HCT116 (cell line): ENCODE data around the gene DDX47. TPM values are rescaled to one million over a fixed set of nuclear protein-coding genes. Genes with fewer than 3 reads are reported as not detected.

Source experiments
- ATAC-seq: fragments of 200-7000 bp; cut with Tn5 transposase; 2 replicates; pipeline ENCODE4 v1.9.1; 2020; ENCODE audit warnings: mild to moderate bottlenecking, moderate library complexity
- BruUV-seq: library from RNA; stranded (reverse); fragments of 400-500 nt; replicated peaks from 2 replicates; lab custom pipeline; 2021; lab: Mats Ljungman, UMichigan
- CTCF ChIA-PET: fragments of 300-600 bp; sonication (Branson Sonifier 250); formaldehyde crosslinking; loops from one replicate; lab custom pipeline; 2021; ENCODE audit warnings: antibody characterized with exemption; lab: Charles Lee
- POLR2A ChIA-PET: fragments of 300-600, 350-600 bp; sonication (Branson Sonifier 250); formaldehyde crosslinking; loops from one replicate; lab custom pipeline; 2021; ENCODE audit warnings: antibody characterized with exemption; lab: Charles Lee
- RAD21 ChIA-PET, 2 experiments: fragments of 300-600 bp; sonication (Branson Sonifier 250); formaldehyde crosslinking; loops; one replicate each; lab custom pipeline; 2023; ENCODE audit warnings: low total read pairs in 2 of 2; ENCODE audit not compliant: uncharacterized antibody in 2 of 2, unreplicated experiment in 2 of 2, low non-redundant PET in 1 of 2; lab: Charles Lee
- DNase-seq: peaks from one replicate; pipeline ENCODE4 v3.0.0-alpha.2; 2010; ENCODE audit warnings: low read depth, low spot score
- H2AFZ ChIP-seq: fragments of 200-600 bp; shearing (Covaris generic), sonication (generic); 2 replicates; pipeline ENCODE4 v1.6.1; 2017; ENCODE audit warnings: low read depth, mixed run types, mixed read lengths, antibody characterized with exemption, low read length; ENCODE audit not compliant: poor library complexity, severe bottlenecking
- H3K27ac ChIP-seq: 2 replicates; pipeline ENCODE4 v1.5.1; 2012; ENCODE audit warnings: low read depth, low read length
- H3K27me3 ChIP-seq: fragments of 200-600 bp; sonication (generic); 2 replicates; pipeline ENCODE4 v1.6.1; 2016; ENCODE audit warnings: mixed run types, low read length, mixed read lengths; ENCODE audit not compliant: insufficient read depth
- H3K36me3 ChIP-seq, 2 experiments: fragments of 200-500 bp in 1 of 2; fragments of 200-600 bp in 1 of 2; sonication (Bioruptor generic) in 1 of 2; sonication (generic) in 1 of 2; 2 replicates each; pipeline versions ENCODE4 v1.5.1 to v1.6.1; 2014 to 2016; ENCODE audit warnings: low read length in 2 of 2, inconsistent platforms in 1 of 2, mixed read lengths in 1 of 2, mixed run types in 1 of 2; ENCODE audit not compliant: insufficient read depth in 2 of 2, control insufficient read depth in 1 of 2
- H3K4me1 ChIP-seq, 2 experiments: fragments of 200-600 bp in 1 of 2; sonication (generic) in 1 of 2; 2 replicates each; pipeline versions ENCODE4 v1.5.1 to v1.6.1; 2012 to 2017; ENCODE audit warnings: low read length in 2 of 2, inconsistent platforms in 1 of 2, mild to moderate bottlenecking in 1 of 2, mixed read lengths in 1 of 2, mixed run types in 1 of 2, moderate library complexity in 1 of 2; ENCODE audit not compliant: insufficient read depth in 2 of 2, control insufficient read depth in 1 of 2
- H3K4me2 ChIP-seq: fragments of 200-600 bp; sonication (generic); 2 replicates; pipeline ENCODE4 v1.6.1; 2017; ENCODE audit warnings: mixed run types, low read length, mixed read lengths
- H3K4me3 ChIP-seq, 2 experiments: fragments of 200-600 bp in 1 of 2; sonication (generic) in 1 of 2; replicated peaks in 1 of 2; 2 replicates each; pipeline ENCODE4 v1.5.1; 2011 to 2016; ENCODE audit warnings: low read length in 2 of 2, control low read depth in 1 of 2, low read depth in 1 of 2, mild to moderate bottlenecking in 1 of 2, mixed read lengths in 1 of 2, mixed run types in 1 of 2
- H3K79me2 ChIP-seq: fragments of 200-600 bp; sonication (generic); 2 replicates; pipeline ENCODE4 v1.6.1; 2017; ENCODE audit warnings: mild to moderate bottlenecking, mixed run types, low read length, moderate library complexity, mixed read lengths; ENCODE audit not compliant: insufficient read depth
- H3K9ac ChIP-seq: fragments of 200-600 bp; sonication (generic); 2 replicates; pipeline ENCODE4 v1.6.1; 2016; ENCODE audit warnings: low read length, mixed read lengths
- H3K9me2 ChIP-seq: fragments of 200-600 bp; sonication (generic), shearing (Covaris generic); 2 replicates; pipeline ENCODE4 v1.6.1; 2017; ENCODE audit warnings: mixed run types, mild to moderate bottlenecking, moderate library complexity; ENCODE audit not compliant: insufficient read depth
- H3K9me3 ChIP-seq, 2 experiments: fragments of 200-500 bp in 1 of 2; fragments of 200-600 bp in 1 of 2; sonication (Bioruptor generic) in 1 of 2; sonication (generic) in 1 of 2; 2 replicates each; pipeline ENCODE4 v1.6.1; 2014 to 2017; ENCODE audit warnings: low read length in 2 of 2, mixed read lengths in 2 of 2, inconsistent platforms in 1 of 2, low read depth in 1 of 2, mild to moderate bottlenecking in 1 of 2, mixed run types in 1 of 2, moderate library complexity in 1 of 2; ENCODE audit not compliant: control insufficient read depth in 1 of 2, insufficient read depth in 1 of 2
- H4K20me1 ChIP-seq: fragments of 200-600 bp; sonication (generic), shearing (Covaris generic); 2 replicates; pipeline ENCODE4 v1.6.1; 2017; ENCODE audit warnings: mixed run types, mild to moderate bottlenecking, moderate library complexity; ENCODE audit not compliant: insufficient read depth
- ATF3 ChIP-seq: IDR thresholded peaks from 2 replicates; pipeline ENCODE4 v1.6.1; 2012
- CBX3 ChIP-seq: IDR thresholded peaks from 2 replicates; pipeline ENCODE4 v1.6.1; 2012; ENCODE audit warnings: low read depth
- ELF1 ChIP-seq: IDR thresholded peaks from 2 replicates; pipeline ENCODE4 v1.6.1; 2012; ENCODE audit warnings: low read depth, borderline replicate concordance
- MAX ChIP-seq: IDR thresholded peaks from 2 replicates; pipeline ENCODE4 v1.6.1; 2012
- POLR2A ChIP-seq: IDR thresholded peaks from 2 replicates; pipeline ENCODE4 v1.7.0; 2011; ENCODE audit warnings: borderline replicate concordance; ENCODE audit not compliant: insufficient read depth, insufficient read length; ENCODE audit errors: extremely low read depth
- SP1 ChIP-seq: IDR thresholded peaks from 2 replicates; pipeline ENCODE4 v1.6.1; 2012; ENCODE audit warnings: low read depth
- SRF ChIP-seq: IDR thresholded peaks from 2 replicates; pipeline ENCODE4 v1.6.1; 2012; ENCODE audit warnings: low read depth
- intact Hi-C: fragments of 100-400 bp; cut with micrococcal nuclease; formaldehyde crosslinking; loops from 2 replicates; pipeline ENCODE4 v1.10.0; 2022
- total RNA-seq: library from RNA; stranded (reverse); gene quantifications from one replicate; pipeline ENCODE4 v1.2.1, GENCODE V29; 2021; ENCODE audit not compliant: unreplicated experiment
- TF ChIP-seq, protein P1 (sequence below): IDR thresholded peaks from 2 replicates; pipeline ENCODE4 v1.6.1; 2012; ENCODE audit warnings: low read depth

The DDX47 gene
- total RNA-seq, 1 experiment from 2014 or later, result 103 TPM

GRCh38 chr12:12813120-12814101, at the start of gene DDX47 (continued):
- peak; percentile 65 for TF ChIP-seq POLR2A
- TF ChIP-seq, protein P1, sequence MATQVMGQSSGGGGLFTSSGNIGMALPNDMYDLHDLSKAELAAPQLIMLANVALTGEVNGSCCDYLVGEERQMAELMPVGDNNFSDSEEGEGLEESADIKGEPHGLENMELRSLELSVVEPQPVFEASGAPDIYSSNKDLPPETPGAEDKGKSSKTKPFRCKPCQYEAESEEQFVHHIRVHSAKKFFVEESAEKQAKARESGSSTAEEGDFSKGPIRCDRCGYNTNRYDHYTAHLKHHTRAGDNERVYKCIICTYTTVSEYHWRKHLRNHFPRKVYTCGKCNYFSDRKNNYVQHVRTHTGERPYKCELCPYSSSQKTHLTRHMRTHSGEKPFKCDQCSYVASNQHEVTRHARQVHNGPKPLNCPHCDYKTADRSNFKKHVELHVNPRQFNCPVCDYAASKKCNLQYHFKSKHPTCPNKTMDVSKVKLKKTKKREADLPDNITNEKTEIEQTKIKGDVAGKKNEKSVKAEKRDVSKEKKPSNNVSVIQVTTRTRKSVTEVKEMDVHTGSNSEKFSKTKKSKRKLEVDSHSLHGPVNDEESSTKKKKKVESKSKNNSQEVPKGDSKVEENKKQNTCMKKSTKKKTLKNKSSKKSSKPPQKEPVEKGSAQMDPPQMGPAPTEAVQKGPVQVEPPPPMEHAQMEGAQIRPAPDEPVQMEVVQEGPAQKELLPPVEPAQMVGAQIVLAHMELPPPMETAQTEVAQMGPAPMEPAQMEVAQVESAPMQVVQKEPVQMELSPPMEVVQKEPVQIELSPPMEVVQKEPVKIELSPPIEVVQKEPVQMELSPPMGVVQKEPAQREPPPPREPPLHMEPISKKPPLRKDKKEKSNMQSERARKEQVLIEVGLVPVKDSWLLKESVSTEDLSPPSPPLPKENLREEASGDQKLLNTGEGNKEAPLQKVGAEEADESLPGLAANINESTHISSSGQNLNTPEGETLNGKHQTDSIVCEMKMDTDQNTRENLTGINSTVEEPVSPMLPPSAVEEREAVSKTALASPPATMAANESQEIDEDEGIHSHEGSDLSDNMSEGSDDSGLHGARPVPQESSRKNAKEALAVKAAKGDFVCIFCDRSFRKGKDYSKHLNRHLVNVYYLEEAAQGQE, result no peak
- TF ChIP-seq ATF3, result no peak
- TF ChIP-seq, all 23 proteins: peak for 12

- no peaks in the 10 kb centered on the region for H3K79me2 ChIP-seq
- ATAC-seq (peak; percentile 59; the same call in 1 of the 2 replicates), DNase-seq (no peak)
- intact Hi-C loops, result no loop called here
- no TSS peak for BruUV-seq
- no peaks in the 10 kb centered on the region for H3K27me3 ChIP-seq
- CTCF ChIA-PET, result no interaction called here
- H3K36me3 ChIP-seq, result no peaks in the 10 kb centered on the region
- H2AFZ ChIP-seq, result no peak overlapping the region
- no peaks in the 10 kb centered on the region for H3K4me1 ChIP-seq
- H3K4me3 ChIP-seq, result no peak overlapping the region
- no peaks in the 10 kb centered on the region for H3K9me3 ChIP-seq
- no peaks in the 10 kb centered on the region for H4K20me1 ChIP-seq
- H3K9ac ChIP-seq, result no peak overlapping the region
- H3K9me2 ChIP-seq, result no peaks in the 10 kb centered on the region
- POLR2A ChIA-PET, result no interaction called here
- TF ChIP-seq, protein P1, result no peak
- no peak for TF ChIP-seq SRF
- no peak for TF ChIP-seq ELF1
- TF ChIP-seq SP1, result no peak
- no peak for TF ChIP-seq POLR2A
- TF ChIP-seq ATF3, result no peak
- TF ChIP-seq CBX3, result no peak
- TF ChIP-seq MAX, result no peak
- TF ChIP-seq, all 23 proteins: peak for 0
- RAD21 ChIA-PET, result no interaction called here
- Histone ChIP-seq H3K27ac (no peak overlapping the region), H3K4me2 (no peak overlapping the region)
Observed at GRCh38 chr12:12764824-12765223, 48.3 kb upstream of the DDX47 start.
